ENCODE measurements around the gene ENAH. TPM values are rescaled to one million over a fixed set of nuclear protein-coding genes. Genes with fewer than 3 reads are reported as not detected.
A peak's percentile ranks its signal among the peaks of the same experiment; 100 is the strongest.

Gene ENAH
- polyA plus RNA-seq, 1 of the 3 experiments (the other 2 are of a cell fraction): 48.9 TPM

- Histone ChIP-seq H3K36me3 (replicated peaks in 1 of 2; ENCODE audit: control insufficient read depth in 1 of 2, insufficient read depth in 2 of 2, low read length in 1 of 2) (no peaks in the 10 kb centered on the region), H3K9ac (no peak overlapping the region), H3K4me1 (ENCODE audit: control insufficient read depth in 1 of 2, insufficient read depth in 2 of 2, low read depth in 1 of 2, low read length in 1 of 2) (peaks cover 0 to 2% of the 10 kb centered on the region in 2 experiments; a peak in 2 of 4 replicates), H3K27ac (ENCODE audit: low read depth in 2 of 2, low read length in 1 of 2) (no peak overlapping the region), H3F3A (replicated peaks; ENCODE audit: insufficient read depth) (no peaks in the 10 kb centered on the region), H3K4me2 (no peak overlapping the region), H3K9me3 (no peaks in the 10 kb centered on the region), H3K9me2 (no peaks in the 10 kb centered on the region), H3K79me2 (ENCODE audit: insufficient read depth) (no peaks in the 10 kb centered on the region), H3K27me3 (ENCODE audit: insufficient read depth) (no peaks in the 10 kb centered on the region), H3K4me3 (ENCODE audit: low read depth in 2 of 2, low read length in 1 of 2) (no peak overlapping the region), H2AFZ (ENCODE audit: low read depth) (0 out of 2 replicates have a peak overlapping the region, but pooled peaks have one; percentile 85), H4K20me1 (ENCODE audit: insufficient read depth) (no peaks in the 10 kb centered on the region)
- ChIA-PET POLR2A (no interaction called here), CTCF (interaction anchor here (0.7 to 2.2 kb wide), 4 partner anchors 12 to 518 kb away, joined by 3 to 11 read pairs (median 5); no protein-coding TSS in a partner anchor)
- 71% methylated on average over 10 of the region's 10 CpGs for WGBS (ENCODE audit: low lambda C conversion rate)
- no peak for DNase-seq
- no peak for TF ChIP-seq NFIC (IDR thresholded peaks at IDR 0.05; ENCODE audit: borderline replicate concordance)
- no peak for TF ChIP-seq ELF1 (IDR thresholded peaks at IDR 0.05)
- TF ChIP-seq, protein P1, sequence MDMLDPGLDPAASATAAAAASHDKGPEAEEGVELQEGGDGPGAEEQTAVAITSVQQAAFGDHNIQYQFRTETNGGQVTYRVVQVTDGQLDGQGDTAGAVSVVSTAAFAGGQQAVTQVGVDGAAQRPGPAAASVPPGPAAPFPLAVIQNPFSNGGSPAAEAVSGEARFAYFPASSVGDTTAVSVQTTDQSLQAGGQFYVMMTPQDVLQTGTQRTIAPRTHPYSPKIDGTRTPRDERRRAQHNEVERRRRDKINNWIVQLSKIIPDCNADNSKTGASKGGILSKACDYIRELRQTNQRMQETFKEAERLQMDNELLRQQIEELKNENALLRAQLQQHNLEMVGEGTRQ (IDR thresholded peaks at IDR 0.05; ENCODE audit: borderline replicate concordance, low read depth, low read length): no peak
- TF ChIP-seq MXI1 (IDR thresholded peaks at IDR 0.05; ENCODE audit: low read depth, low read length): no peak
- no peak for TF ChIP-seq JUND (IDR thresholded peaks at IDR 0.05)
- no peak for TF ChIP-seq FOXJ3 (CRISPR knock-in tag; IDR thresholded peaks at IDR 0.05)
- TF ChIP-seq RXRA (IDR thresholded peaks at IDR 0.05; ENCODE audit: borderline replicate concordance, low read depth): no peak
- no peak for TF ChIP-seq ZBTB33 (IDR thresholded peaks at IDR 0.05; ENCODE audit: borderline replicate concordance, low read depth)
Observed at GRCh38 chr1:225468270-225469020, 184.5 kb downstream of the ENAH start.

DNA sequence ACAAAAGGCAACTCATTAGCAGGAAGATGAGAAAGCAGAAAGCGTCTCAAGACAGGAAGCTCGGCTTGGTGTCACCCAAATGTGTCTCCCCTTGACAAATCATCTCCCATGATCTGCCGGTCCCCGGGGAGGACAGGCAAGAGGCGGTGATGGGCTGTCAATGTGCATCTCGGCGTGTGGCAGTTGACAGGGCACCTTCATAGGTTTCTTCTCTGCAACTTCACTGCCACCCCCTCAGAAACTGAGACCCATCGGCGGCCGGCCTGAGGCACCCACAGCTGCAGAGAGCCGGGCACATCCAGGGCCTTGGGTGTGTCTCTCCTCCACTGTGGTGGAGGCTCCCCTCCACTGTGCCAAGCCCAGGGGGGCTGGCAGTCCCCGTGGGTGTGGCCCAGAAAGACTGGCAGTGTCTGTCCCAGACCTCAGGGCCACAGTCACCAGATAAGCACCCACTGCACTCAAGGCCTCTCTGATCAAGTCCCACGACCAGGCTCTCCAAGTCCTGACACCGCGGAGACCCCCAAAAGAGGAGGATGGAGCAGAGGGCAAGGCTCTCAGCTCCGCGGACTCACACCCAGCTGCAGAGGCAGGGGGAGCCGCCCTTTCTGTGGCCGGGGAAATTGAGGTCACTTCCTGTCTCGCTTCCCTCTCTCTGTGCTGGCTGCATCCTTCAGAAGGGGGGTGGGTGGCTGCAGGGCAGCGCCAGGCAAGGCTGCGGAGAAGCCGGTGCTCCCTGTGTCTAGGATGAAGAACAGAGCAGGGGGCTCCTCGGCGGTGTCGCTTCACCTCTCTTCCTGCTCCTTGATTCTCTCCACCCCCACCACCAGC is 185.5 kb downstream of the ENAH start:
- Histone ChIP-seq H3K9me2 (no peaks in the 10 kb centered on the region), H3K9me3 (no peaks in the 10 kb centered on the region), H4K20me1 (ENCODE audit: insufficient read depth) (no peaks in the 10 kb centered on the region), H3F3A (replicated peaks; ENCODE audit: insufficient read depth) (no peaks in the 10 kb centered on the region), H3K27ac (ENCODE audit: low read depth in 2 of 2, low read length in 1 of 2) (no peak overlapping the region), H3K4me2 (no peak overlapping the region), H3K4me3 (ENCODE audit: low read depth in 2 of 2, low read length in 1 of 2) (no peak overlapping the region), H3K27me3 (ENCODE audit: insufficient read depth) (no peaks in the 10 kb centered on the region), H3K79me2 (ENCODE audit: insufficient read depth) (no peaks in the 10 kb centered on the region), H2AFZ (ENCODE audit: low read depth) (peak overlapping the region; percentile 85; the same call in 1 of the 2 replicates), H3K36me3 (replicated peaks in 1 of 2; ENCODE audit: control insufficient read depth in 1 of 2, insufficient read depth in 2 of 2, low read length in 1 of 2) (no peaks in the 10 kb centered on the region), H3K4me1 (ENCODE audit: control insufficient read depth in 1 of 2, insufficient read depth in 2 of 2, low read depth in 1 of 2, low read length in 1 of 2) (peaks cover 0 to 12% of the 10 kb centered on the region in 2 experiments; a peak in 3 of 4 replicates), H3K9ac (no peak overlapping the region)
- DNase-seq: no peak
- WGBS (ENCODE audit: low lambda C conversion rate): 79% methylated on average over 14 of the region's 26 CpGs
- POLR2A ChIA-PET: no interaction called here
- CTCF ChIA-PET: interaction anchor here (1.9 to 2.2 kb wide), 2 partner anchors 13 to 520 kb away, joined by 7 to 11 read pairs; no protein-coding TSS in a partner anchor
- TF ChIP-seq SMC3 (IDR thresholded peaks at IDR 0.05; ENCODE audit: low read depth, low read length) (no peak), POLR2AphosphoS5 (IDR thresholded peaks at IDR 0.05; ENCODE audit: low read depth, low read length) (no peak), ELF1 (IDR thresholded peaks at IDR 0.05) (no peak), NFIC (IDR thresholded peaks at IDR 0.05; ENCODE audit: borderline replicate concordance) (no peak), TCF12 (IDR thresholded peaks at IDR 0.05) (no peak), MEF2A (IDR thresholded peaks at IDR 0.05; ENCODE audit: borderline replicate concordance, low read depth) (no peak), SIN3A (IDR thresholded peaks at IDR 0.05; ENCODE audit: borderline replicate concordance, low read depth, low read length) (no peak), IRF3 (IDR thresholded peaks at IDR 0.05; ENCODE audit: low read depth, low read length) (no peak), TAF1 (IDR thresholded peaks at IDR 0.05; ENCODE audit: borderline replicate concordance, low read depth, low read length) (no peak)
- TF ChIP-seq, protein P2, sequence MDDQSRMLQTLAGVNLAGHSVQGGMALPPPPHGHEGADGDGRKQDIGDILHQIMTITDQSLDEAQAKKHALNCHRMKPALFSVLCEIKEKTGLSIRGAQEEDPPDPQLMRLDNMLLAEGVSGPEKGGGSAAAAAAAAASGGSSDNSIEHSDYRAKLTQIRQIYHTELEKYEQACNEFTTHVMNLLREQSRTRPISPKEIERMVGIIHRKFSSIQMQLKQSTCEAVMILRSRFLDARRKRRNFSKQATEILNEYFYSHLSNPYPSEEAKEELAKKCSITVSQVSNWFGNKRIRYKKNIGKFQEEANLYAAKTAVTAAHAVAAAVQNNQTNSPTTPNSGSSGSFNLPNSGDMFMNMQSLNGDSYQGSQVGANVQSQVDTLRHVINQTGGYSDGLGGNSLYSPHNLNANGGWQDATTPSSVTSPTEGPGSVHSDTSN (IDR thresholded peaks at IDR 0.05): no peak
- TF ChIP-seq, protein P3, sequence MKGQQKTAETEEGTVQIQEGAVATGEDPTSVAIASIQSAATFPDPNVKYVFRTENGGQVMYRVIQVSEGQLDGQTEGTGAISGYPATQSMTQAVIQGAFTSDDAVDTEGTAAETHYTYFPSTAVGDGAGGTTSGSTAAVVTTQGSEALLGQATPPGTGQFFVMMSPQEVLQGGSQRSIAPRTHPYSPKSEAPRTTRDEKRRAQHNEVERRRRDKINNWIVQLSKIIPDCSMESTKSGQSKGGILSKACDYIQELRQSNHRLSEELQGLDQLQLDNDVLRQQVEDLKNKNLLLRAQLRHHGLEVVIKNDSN (IDR thresholded peaks at IDR 0.05; ENCODE audit: borderline replicate concordance, low read depth): no peak
